Gastroesophageal sphincter (tissue), 3 donors: ENCODE measurements around the gene SPINT1.

Experiments
- POLR2A ChIP-seq, 2 donors: fragments of 450-650 bp; IDR thresholded peaks; one replicate each; pipeline ENCODE4 v1.6.1; 2017; ENCODE audit warnings: antibody characterized with exemption in 2 of 2, mild to moderate bottlenecking in 2 of 2, moderate library complexity in 1 of 2
- TF ChIP-seq, protein P1 (sequence below), 4 experiments: fragments of 200-600 bp in 2 of 4; fragments of 450-650 bp in 2 of 4; sonication (generic) in 1 of 4; IDR thresholded peaks; one replicate each; pipeline ENCODE4 v1.5.1; 2017 to 2019; ENCODE audit warnings: antibody characterized with exemption in 4 of 4, mild to moderate bottlenecking in 2 of 4, moderate library complexity in 2 of 4

DNA sequence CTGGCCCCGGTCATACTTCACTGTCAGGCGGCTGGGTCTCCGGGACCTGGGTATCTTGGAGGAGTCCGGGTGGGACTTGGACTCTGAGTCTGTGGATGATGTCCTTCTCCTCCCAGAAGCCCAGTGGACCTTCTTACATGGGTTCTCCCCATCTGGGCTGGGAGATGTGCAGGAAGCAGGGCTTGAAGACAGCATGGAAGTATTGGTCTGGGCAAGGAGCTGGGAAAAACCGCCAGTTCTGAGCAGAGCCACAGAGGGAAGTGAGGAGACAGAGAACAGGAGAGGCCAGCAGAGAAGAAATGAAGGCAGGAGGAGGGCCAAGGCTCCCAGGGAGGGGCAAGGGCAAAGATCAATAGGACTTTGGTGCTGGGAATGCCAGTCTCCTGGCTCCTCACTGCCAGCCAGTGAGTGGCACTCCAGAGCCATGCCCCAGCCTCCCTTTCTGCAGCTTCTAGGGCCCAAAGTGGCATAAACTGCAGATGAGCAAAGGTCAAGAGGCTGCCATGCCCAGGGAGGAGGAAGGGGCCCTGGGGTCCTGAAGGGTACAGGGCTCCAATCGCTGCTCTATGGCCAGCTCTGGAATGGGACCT, 15.3 kb upstream of the SPINT1 start, which contains the start of gene PPP1R14D:
- TF ChIP-seq, protein P1, sequence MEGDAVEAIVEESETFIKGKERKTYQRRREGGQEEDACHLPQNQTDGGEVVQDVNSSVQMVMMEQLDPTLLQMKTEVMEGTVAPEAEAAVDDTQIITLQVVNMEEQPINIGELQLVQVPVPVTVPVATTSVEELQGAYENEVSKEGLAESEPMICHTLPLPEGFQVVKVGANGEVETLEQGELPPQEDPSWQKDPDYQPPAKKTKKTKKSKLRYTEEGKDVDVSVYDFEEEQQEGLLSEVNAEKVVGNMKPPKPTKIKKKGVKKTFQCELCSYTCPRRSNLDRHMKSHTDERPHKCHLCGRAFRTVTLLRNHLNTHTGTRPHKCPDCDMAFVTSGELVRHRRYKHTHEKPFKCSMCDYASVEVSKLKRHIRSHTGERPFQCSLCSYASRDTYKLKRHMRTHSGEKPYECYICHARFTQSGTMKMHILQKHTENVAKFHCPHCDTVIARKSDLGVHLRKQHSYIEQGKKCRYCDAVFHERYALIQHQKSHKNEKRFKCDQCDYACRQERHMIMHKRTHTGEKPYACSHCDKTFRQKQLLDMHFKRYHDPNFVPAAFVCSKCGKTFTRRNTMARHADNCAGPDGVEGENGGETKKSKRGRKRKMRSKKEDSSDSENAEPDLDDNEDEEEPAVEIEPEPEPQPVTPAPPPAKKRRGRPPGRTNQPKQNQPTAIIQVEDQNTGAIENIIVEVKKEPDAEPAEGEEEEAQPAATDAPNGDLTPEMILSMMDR (IDR thresholded peaks at IDR 0.05) = no peak
- no peak for TF ChIP-seq POLR2A (IDR thresholded peaks at IDR 0.05)
